NCI-H2196 treated with DMSO at 0.1 percent for 48 hours (cell line): ENCODE measurements around the gene NRG2.

Source experiments
- DNase-seq: peaks from one replicate; lab custom pipeline; 2025; ENCODE audit not compliant: unreplicated experiment; lab: John Stamatoyannopoulos, UW

The NRG2 gene

DNA sequence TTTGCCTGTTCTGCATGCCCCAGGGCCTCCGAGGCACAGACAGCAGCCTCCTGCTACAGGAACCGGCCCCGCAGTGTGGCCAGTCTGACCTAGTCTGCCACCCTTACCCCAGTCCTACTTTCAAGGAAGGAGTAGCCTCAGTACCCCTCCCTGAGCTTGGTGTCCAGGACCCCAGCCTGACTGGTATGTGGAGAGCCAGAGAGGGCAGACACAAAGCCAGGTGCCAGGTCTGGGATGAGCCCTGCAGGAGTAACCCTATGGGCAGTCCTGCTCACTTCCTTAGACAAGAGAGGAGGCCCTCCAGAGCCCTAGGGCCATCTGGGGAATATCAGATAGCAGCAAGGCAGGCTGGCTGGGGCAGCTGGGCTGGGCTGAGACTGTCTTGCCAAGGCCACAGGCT, 67.8 kb downstream of the NRG2 start:
- DNase-seq, result no peak

DNA sequence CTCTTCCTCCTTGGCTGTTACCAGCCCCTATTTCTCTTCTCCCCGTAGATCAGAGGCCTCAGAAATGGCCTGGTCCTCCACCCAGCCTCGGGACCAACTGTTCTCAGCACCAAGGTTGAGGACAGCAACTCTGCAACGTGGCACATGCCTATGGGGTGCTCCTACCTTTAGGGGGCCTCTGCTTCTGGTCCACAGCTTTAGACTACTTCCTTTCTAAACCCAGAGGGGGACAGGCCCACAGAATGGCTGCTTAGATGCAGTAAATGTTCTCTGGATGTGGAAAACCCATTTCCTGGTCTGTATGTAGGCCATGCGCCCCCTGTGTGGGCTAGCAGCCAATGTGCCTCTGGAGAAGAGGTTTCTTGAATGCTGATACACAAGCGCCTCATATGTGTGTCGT, 68.4 kb downstream of the NRG2 start:
- no peak for DNase-seq

DNA sequence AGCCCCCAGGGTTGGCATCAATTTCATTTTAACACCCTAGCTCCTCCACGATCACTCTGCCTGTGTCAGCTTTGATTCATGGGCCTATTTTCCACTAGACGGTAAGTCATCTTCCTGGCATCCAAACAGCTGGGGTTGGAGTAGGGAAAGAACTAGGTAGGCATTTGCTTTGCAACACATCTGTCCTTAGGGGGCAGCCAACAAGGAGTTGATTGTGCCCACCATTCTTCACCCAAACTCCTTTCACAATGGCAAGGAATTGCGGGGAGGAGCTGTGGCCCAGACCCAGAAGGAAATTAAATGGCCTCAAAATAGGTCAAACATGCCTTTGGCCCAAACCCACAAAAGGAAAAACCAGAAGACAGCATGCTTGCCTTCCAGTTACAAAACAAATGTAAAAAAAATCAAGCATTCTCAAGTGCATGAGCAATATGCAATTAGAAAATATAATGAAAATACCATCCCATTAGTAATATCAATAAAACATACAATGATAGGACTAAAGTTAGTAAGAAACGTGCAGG, 71.8 kb downstream of the NRG2 start:
- DNase-seq, result no peak

DNA sequence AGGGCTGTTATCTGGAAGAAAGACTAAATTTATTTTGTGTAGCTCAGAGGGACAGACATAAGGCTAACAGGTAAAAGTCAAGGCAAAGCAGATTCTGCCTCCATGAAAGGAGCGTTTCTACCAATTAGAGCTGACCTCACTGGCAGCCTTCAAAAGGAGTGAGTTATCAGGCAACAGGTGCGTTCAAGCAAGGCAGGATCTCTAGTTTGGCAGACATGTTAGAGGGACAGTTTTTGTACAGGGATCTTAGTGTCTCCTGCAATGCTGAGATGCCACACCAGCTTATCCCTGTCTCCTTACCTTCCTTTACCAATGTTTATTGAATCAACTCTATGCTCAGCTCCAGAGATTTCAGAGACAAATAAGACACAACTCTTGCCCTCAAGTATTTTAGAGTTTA, 73.8 kb downstream of the NRG2 start:
- DNase-seq, result no peak

DNA sequence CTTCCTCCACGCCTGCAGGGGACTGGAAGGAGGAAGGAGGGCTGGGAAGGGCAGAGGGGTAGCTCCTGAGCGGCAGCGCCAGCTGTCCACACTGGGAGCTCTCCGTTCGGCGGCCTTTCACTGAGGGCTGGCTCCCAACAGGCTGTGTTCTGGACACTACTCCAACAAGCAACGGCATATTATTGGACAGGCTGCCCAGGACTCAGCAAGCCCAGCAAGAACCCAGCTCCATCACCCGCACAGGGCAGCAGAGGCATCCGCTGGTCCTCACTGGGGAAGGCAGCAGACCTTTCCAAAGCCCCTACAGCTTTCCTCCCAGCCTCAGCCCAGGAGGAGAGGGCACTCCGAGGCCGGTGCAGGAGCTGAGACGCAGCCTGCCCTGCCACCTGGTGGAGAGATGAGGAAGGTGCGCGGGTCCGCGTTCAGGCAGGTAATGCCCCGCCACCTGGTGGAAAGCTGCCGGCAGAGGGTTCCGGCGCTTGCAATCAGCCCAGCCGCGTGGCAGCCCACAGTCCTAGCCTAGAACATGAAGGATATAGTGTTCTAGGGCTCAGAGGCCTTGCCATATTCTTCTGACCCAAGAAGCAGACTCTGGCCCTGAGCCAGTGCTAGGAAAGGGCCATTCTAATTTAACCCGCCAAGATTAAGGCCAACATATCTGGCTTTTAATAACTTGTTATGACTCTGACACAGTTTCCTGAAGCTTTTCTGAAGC, 74.4 kb downstream of the NRG2 start:
- peak; percentile 77 for DNase-seq

DNA sequence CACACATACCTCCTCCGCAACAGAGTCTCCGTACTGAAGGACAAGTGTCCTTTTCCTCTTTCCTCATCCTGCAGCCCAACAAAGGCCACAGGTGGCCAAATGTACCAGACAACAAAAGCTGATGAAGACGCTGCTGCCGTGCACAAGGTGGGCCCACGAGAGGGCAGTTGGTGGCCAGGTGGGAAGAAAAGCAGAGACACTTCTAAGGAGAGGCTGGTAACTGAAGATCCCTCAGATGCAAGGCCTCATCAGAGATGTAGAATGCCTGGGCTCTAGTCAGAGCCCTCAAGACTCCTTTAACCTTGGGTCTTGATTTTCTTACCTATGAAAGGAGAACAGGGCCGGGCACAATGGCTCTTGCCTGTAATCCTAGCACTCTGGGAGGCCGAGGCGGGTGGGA, 75.7 kb downstream of the NRG2 start:
- no peak for DNase-seq

DNA sequence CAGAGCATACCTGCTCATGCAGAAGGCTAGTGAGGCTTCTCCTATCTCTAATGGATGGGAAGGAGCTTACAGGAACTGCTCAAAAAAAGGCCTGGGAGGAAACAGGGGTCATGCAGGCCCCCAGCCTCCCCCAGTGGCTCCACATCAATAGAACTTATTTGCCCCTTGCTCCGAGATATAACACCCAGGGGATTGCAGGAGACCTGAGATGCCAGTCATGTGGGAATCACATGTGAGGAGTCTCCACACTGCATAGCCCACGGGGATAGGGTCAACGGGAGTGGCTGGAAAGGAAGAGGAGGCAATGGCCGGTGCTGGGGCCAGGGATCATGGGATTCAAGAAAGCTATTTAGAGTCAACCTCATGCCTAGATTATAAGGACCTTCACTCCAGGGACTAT, 76.2 kb downstream of the NRG2 start:
- no peak for DNase-seq

DNA sequence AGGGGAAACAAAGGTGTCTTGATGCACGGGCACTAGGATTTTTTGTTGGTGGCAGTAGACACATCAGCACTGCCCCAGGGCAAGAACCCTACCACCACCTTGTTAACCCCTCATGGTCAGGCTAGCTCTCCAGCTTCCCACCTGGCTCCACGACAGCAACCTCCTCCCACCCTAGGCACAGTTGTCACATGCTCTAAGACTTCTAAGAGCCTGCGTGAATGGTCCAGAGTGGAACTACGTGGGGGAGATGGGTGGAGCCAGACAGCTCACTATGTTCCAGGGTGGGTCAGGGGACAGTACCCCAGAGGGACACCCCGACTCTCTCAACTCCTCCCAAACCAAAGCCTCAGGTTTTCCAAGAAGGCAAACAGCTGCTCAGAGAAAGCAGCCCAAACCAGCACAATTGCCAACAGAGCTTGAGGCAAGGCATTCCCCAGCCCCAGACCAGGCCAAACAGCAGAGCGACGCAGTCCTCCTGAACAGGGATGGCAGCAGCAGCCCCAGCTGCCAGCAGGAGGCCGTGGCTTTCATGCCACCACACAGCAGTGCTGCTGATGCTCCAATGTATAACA, 78.0 kb downstream of the NRG2 start:
- no peak for DNase-seq

DNA sequence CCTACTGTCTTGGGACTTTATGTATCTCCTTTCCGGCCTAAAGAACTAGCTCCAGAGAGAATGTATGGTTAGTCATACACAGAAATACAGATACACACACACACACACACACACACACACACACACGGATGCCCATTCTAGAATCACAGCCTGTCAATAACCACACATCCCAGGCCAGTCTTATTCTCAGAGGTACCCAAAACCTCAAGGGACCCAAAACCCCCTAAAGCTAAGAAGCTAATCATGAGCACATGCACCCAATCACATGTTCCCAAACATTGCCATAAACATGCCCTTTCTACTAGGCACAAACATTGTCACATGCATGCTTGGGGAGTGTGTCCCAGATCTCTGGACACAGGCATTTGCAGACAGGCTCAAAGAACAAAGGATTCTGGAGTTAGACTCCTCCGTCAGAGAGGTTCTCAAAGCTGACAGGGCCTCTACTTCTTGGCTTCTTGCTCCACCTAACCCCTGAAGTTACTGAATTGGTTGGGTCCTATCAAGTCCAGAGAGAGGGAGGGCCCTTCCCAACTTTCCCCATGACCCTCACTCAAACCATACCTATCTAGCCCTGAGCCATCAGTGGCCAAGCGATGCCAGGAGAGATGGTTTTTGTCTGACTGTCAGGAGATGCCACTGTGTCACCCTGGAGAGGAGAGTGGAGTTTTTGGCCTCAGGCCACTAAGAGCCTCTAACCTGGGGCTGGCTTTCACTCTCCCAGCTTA, 78.7 kb downstream of the NRG2 start:
- no peak for DNase-seq

DNA sequence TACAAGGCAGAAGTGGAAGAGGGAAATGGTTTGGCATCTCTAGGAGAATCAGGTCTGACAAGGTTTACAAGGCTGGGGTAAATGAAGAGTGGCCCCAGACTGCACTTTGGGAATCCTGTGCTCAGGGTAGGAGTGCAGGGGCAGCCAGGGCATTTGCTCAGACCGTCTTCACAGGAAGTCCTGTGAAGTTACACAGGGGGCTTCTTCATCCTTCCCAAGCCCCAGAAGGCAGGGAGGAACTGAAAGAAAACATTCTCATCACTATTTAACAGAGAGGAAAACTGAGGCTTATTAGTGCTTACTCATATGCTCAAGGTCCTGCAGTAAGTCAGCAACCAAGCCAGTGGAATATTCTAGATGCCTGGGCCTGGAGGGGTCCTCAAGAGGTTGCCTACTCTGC, 80.7 kb downstream of the NRG2 start:
- DNase-seq, result no peak

DNA sequence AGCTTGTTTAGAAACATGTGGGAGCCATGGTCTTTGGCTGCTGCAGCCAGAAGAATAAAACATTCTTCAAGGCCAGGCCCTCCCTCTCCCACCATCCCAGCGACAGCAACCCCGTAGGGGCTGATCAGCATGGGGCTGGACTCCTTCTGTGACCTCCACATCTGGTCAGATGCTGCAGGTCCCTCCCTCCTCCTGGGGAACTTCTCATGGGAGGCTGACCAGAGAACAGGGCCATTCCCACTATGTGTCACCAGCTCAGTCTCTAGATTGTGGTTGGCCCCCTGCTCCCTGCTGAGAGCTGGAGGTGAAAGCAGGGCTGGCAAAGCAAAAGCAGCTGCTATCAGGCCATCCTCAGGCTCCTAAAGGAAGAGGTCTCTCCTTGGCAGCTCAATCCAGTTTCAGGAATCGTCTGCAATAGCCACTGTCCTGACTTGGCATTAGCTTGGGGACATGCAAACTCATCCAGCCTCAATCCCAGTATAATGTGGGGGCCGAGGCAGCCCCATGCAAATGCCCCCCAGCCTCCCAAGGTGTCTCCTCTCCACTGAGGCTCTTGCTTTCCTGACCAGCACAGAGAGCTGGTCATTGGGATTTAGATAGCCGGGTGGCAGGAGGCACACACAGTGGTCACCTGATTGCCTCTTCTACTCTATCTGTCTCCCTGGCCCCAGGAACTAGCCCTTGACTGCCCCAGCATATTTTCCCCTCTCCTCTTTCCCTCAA, 81.5 kb downstream of the NRG2 start:
- DNase-seq, result no peak

DNA sequence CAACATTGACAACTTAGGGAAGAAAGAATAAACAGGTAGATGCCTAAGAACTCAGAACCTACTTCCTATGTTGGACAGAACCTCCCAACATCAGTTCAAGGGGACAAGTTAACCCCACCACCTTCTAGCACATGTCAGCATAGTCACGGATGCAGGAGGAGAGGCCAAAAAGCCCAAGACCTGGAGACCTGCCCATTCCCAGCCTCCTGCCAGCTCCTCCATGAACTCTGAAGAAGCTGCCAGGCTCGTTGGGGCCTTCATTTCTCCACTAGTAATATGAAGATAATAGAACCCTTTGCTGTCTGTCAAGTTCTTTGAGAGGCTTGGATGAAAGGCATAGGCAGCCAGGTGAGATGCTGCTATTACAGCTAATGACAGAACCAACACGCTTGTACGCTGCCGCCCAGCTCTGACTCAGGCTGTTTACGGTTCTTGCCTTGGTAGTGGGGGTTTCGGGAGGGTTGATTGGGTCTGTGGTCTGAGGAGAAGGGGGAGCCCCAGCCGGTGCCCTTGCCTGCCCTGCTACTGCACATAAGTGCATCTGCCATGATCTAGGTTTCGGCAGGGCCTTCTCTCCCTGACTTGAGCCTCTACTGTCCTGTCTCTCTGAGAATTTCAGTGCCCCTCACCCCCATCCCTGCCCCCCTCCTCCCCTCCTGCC, 82.2 kb downstream of the NRG2 start:
- DNase-seq, result no peak

DNA sequence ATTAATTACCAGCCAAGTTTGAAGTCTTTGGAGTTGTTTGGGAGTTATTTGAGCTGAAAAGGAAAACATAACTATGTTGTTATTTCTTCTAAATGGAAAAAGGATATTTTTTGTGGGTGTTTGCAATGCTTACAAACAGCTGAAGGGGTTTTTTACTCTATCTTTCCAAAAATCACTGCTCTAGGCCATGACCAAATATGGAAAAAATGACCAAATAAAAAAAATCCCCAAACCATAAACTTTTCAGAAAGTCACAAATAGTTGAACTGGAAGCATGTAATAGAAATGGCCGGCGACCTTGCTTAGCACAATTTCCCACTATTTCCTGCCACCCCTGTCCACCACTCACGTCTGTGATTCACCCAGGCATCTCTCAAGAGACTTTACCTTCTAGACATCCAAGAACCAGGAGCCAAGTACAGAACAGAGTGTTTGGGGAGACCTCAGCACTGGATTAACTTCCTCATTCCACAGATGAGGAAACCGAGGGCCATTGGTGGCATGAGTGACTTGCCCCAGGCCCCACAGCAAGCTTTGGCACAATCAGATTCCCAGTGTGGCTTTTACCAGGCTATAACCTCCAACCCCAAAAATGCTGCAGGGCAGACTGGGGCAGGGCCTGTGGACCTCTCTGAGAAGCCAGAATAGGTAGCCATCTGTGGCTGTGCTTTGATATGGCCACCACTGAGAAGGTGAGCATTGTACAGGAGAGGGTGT, 84.5 kb downstream of the NRG2 start:
- no peak for DNase-seq

DNA sequence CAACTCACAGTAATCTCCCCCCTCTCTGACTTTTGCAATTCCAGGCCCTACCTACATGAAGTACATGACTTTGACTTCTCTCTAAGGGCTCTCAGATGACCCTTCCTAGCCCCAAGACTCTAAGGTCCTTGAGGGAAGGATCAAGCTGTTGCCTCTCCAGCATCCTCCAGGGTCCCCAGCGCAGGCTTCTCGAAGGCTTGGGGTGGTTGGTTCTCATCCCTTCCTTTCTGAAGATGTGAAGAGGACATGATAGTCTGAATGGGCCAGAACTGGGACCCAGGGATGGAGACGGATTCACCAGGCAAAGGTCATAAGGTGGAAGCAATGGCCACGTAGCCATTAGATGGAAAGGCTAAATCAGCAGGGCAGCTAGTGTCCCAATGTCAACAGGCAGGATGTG, 86.8 kb downstream of the NRG2 start:
- DNase-seq, result no peak

DNA sequence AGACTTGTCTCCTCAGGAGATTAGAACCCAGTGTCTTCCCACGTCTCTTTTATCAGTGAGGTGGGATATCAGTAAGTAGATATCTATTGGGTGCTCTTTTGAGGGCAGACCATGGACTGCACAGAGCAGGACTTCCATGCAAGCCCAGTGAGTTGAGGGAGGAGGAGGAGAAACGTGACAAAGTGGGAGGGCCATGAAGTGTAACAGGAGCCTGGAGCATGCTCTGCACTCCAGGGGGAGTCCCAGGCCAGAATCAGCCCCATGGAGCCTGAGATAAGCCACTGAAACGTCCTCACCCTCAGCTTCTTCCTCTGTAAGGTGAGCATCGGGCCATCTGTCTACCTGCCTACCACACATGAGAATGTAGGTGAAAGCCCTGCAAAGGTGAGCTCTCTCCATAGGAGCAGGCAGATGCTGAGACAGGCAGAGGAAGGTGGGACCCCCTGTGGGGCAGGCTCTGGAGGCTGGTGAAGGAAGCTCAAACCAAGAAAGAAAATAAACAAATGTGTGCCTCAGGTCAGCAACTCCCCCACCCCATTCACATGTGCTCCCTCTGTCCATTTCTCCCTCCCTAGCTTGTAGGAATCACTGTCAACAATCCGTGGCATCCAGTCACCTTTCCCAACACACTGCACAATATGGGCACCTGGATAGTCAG, 87.4 kb downstream of the NRG2 start:
- DNase-seq, result no peak

DNA sequence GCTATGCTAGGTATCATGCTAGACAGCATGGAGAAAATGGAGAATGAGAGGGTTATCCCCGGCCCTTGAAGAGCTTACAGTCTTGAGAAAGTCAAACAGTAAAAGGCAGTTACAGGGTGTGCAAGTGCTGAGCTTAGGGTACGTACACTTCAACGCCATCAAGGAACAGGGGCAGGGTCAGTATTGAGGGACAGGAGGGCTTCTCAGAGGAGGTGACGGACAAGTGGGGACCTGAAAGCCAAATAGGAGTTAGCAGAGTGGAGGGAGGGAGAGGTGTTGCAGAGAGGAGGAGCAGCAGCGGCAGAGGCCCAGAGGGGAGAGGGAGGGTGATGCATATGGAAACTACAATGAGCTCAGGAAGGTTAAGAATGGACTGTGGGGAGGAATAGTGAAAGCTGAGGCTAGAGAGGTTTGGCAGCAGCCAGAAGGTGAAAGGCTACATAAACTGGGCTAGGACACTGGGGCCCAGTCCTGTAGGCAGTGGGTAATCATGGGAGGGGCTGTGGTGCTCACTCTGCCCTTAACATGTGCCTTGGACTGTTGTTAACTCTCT, 88.0 kb downstream of the NRG2 start:
- no peak for DNase-seq

DNA sequence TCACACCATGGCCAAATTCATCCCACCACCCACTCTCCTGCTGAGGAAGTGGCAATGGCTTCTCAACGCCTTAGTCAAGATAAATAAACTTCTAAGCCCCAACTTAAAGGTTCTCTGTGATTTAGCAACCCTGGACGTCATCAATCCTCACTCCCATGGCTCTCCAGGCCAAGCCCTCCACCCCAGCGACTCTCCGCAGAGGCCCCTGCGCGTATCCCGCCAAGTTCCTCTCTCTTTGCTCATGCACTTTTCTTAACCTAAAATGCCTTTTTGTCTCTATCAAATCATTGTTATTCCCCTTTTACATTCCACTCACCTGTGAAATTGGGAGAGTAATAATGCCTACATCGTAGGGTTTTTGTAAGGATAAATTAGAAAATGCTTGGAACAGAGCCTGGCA, 88.6 kb downstream of the NRG2 start:
- no peak for DNase-seq

DNA sequence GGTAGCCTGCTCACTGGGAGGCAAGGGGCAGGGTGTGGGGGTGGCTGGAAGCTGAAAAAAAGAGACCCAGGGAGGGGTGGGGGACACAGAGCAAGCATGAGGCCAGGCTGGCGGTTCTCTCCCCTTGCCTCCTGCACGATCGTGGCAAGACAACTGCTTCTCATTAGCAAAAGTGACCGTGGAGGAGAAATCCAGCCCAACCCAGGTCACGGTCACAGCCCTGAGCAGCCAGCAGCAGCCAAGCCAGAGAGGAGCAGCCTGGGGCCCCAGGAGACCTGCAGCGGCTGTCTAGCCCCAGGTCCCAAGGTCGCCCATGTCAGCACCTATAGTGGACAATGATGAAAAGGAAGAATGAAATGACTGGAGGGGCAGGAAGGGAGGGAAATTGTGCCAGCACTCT, 89.1 kb downstream of the NRG2 start:
- no peak for DNase-seq

DNA sequence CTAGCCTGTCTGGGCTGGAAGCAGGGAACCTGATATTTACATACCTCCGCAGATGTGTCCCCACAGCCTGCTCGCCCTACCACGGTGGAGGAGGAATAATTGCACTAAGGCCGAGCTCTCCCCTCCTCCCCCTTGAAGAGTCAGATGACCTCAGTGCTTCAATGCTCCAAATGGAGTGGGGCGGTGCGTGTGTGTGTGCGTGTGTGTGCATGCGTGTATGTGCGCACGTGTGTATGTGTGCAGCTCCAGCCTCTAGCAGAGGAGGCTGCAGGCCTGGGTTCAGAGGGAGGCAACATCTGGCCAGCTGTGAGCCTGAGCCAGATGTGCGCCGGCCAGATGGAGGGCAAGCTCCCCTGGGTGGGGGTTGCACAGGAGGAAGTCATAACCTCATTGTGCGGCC, 90.5 kb downstream of the NRG2 start:
- DNase-seq, result no peak

DNA sequence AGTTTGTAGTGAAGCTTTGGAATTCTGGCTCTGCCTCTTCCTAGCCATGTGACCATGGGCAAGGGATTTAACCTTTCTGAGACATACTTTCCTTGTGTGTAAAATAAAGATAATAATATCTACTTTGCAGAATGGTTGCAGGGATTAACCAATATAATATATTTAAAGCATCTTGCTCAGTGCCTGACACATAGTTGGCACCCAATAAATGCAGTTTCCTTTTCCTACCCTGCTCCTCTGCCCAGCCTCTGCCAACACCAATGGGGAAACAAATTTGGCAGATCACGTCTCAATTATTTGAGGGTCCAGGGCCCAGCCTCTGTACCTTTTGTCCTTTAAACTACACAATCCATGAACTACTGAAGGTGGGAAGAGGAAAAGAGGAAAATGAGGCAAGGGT, 91.1 kb downstream of the NRG2 start:
- DNase-seq, result no peak
